ENCODE data around the gene XRCC2.

GRCh38 chr7:152597507-152597906 lies 78.4 kb downstream of the XRCC2 start:
- no peak for TF ChIP-seq POLR2A (IDR thresholded peaks at IDR 0.05)
- no peak for TF ChIP-seq CTCF (IDR thresholded peaks at IDR 0.05)
